Measurements from ENCODE around the gene ASNS.
"Not testable (repeated sequence)": the region's sequence is repeated elsewhere in the genome, so short reads cannot be mapped to it uniquely, and the experiment has no call there.

The ASNS gene

GRCh38 chr7:97872025-97872669 lies at the start of gene ASNS:
ASNS (minus strand) TSS chr7:97872408; CDS start chr7:97869156, 3,252 bp downstream.
- DNase-seq (ENCODE audit: low read depth) = peak; percentile 89

GRCh38 chr7:97921254-97921653 lies 49.0 kb upstream of the ASNS start:
- not testable (repeated sequence) for DNase-seq (ENCODE audit: low read depth)

GRCh38 chr7:97915267-97915666 lies 43.1 kb upstream of the ASNS start:
- DNase-seq (ENCODE audit: low read depth) = not testable (repeated sequence)

- not testable (repeated sequence) for DNase-seq (ENCODE audit: low read depth)
Observed at GRCh38 chr7:97912294-97912693, 40.1 kb upstream of the ASNS start.

GRCh38 chr7:97896893-97897292 lies 24.7 kb upstream of the ASNS start:
- DNase-seq (ENCODE audit: low read depth) = not testable (repeated sequence)

- DNase-seq (ENCODE audit: low read depth) = not testable (repeated sequence)
Observed at GRCh38 chr7:97891721-97892120, 19.5 kb upstream of the ASNS start.

GRCh38 chr7:97879527-97879926 lies 7.3 kb upstream of the ASNS start:
- not testable (repeated sequence) for DNase-seq (ENCODE audit: low read depth)

GRCh38 chr7:97874894-97875293 lies 2.7 kb upstream of the ASNS start:
- DNase-seq (ENCODE audit: low read depth) = not testable (repeated sequence)

- no peak for DNase-seq (ENCODE audit: low read depth)
Observed at GRCh38 chr7:97873606-97874005, 1.4 kb upstream of the ASNS start.

GRCh38 chr7:97871659-97872024 lies 566 bp downstream of the ASNS start:
- DNase-seq (ENCODE audit: low read depth) = no peak

- DNase-seq (ENCODE audit: low read depth) = peak; percentile 17
Observed at GRCh38 chr7:97868788-97869187, 3.4 kb downstream of the ASNS start.

- no peak for DNase-seq (ENCODE audit: low read depth)
Observed at GRCh38 chr7:97868314-97868713, 3.9 kb downstream of the ASNS start.

- no peak for DNase-seq (ENCODE audit: low read depth)
Observed at GRCh38 chr7:97865104-97865503, 7.1 kb downstream of the ASNS start.

- no peak for DNase-seq (ENCODE audit: low read depth)
Observed at GRCh38 chr7:97859606-97860204, 12.5 kb downstream of the ASNS start.

GRCh38 chr7:97858221-97858620 lies 14.0 kb downstream of the ASNS start:
- DNase-seq (ENCODE audit: low read depth) = no peak

- no peak for DNase-seq (ENCODE audit: low read depth)
Observed at GRCh38 chr7:97857544-97857943, 14.7 kb downstream of the ASNS start.

GRCh38 chr7:97851683-97852082 lies 20.5 kb downstream of the ASNS start:
- DNase-seq (ENCODE audit: low read depth) = no peak

- DNase-seq (ENCODE audit: low read depth) = not testable (repeated sequence)
Observed at GRCh38 chr7:97850262-97851031, 21.8 kb downstream of the ASNS start.

GRCh38 chr7:97847791-97848190 lies 24.4 kb downstream of the ASNS start:
- DNase-seq (ENCODE audit: low read depth) = no peak

- DNase-seq (ENCODE audit: low read depth) = no peak
Observed at GRCh38 chr7:97846945-97847344, 25.3 kb downstream of the ASNS start.

GRCh38 chr7:97845622-97846203 lies 26.5 kb downstream of the ASNS start:
- DNase-seq (ENCODE audit: low read depth) = no peak

- DNase-seq (ENCODE audit: low read depth) = no peak
Observed at GRCh38 chr7:97844036-97844435, 28.2 kb downstream of the ASNS start.
